HG03469 (cell line): ENCODE measurements around the gene SEPTIN8.

Experiments used
- ATAC-seq: cut with Tn5 transposase; IDR thresholded peaks from one replicate; pipeline ENCODE4 v1.9.1; 2021; ENCODE audit warnings: mild to moderate bottlenecking, moderate library complexity, moderate number of reproducible peaks; ENCODE audit not compliant: unreplicated experiment

The SEPTIN8 gene

GRCh38 chr5:132751971-132752580 lies 25.0 kb downstream of the SEPTIN8 start:
- ATAC-seq, result no peak

DNA sequence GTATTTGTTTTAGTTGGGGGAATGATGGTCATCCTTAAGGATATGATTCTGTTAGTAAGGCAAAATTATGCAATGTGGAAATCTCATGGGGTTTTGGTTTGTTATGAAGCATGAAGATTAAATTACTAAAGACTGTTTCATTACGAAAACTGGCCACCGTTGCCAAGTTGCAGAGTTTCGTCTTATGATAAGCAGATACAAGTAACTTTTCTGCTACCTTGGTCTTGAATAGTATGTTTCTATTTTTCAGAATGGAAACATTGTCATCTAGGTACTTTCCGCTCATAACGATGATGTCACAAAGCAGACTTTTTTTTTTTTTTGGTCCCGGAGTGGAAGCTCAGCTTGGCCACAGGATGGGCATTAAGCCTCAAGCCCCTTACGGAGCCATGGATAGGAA lies 25.6 kb downstream of the SEPTIN8 start:
- no peak for ATAC-seq

- no peak for ATAC-seq
These were observed 26.4 kb downstream of the SEPTIN8 start for GRCh38 chr5:132750471-132751230.

DNA sequence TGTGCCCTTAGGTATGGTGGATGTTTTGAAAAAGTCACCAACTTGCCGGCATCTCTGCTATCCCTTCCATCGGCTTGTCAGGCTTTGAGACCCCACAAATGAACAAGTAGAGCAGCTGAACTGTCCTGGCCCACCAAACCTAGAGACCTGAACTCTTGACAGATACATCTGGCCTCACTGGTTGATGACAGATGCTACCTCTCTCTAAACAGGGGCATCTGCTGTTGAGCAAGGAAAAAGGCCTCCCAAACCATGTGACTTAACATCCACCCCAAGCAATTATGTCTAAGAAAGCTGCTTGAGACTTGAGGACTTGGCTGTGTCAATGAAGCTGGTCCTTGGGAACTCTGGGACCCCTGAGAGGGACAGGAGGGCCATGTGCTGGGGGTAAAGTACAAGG lies 27.5 kb downstream of the SEPTIN8 start:
- ATAC-seq, result no peak

- ATAC-seq, result no peak
These were observed 28.5 kb downstream of the SEPTIN8 start for GRCh38 chr5:132748522-132749000.

GRCh38 chr5:132747616-132748440 lies 29.2 kb downstream of the SEPTIN8 start:
- no peak for ATAC-seq

DNA sequence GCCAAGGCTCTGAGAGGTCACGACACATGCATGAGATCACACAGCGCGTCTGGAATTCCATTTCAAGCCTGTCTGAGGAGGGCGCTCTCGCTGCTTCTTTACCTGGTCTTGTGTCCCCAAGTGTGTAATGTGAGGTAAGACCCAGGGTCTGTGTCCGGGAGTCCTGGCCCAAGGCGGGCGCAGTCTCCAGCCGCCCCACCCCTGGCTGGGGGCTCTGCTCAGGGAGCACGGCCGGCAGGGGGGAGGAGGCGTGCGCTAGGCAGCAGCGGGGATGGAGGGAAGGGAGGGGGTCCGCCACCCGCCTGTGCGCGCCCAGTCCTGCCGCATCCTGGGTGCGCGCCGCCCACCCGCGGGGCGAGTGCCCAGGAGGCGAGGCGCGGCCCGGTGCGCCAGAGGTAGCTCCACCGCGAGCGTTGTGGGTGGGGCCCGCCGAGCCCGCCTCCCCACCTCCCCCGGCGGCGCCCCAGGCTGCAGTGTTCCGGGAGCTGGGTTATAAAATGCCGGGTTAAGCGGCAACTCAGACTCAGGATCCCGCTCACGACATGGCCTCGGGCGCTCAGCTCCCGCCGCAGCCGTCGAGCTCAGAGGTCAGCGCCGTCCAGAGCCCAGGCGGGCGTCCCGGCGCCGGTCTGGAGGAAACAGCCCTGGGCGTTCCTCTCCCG lies 30.0 kb downstream of the SEPTIN8 start, which contains the start of gene CCNI2:
TSS of gene CCNI2 (plus strand) at position 473 of the 662 bp plus-strand sequence. CDS start at position 543, 70 bp downstream.
- no peak for ATAC-seq

- ATAC-seq, result no peak
These were observed 30.5 kb downstream of the SEPTIN8 start for GRCh38 chr5:132746592-132746953.

GRCh38 chr5:132744659-132745058 lies 32.4 kb downstream of the SEPTIN8 start:
- ATAC-seq, result no peak

GRCh38 chr5:132742626-132743025 lies 34.4 kb downstream of the SEPTIN8 start:
- ATAC-seq, result no peak

- ATAC-seq, result no peak
These were observed 34.9 kb downstream of the SEPTIN8 start for GRCh38 chr5:132742158-132742557.

DNA sequence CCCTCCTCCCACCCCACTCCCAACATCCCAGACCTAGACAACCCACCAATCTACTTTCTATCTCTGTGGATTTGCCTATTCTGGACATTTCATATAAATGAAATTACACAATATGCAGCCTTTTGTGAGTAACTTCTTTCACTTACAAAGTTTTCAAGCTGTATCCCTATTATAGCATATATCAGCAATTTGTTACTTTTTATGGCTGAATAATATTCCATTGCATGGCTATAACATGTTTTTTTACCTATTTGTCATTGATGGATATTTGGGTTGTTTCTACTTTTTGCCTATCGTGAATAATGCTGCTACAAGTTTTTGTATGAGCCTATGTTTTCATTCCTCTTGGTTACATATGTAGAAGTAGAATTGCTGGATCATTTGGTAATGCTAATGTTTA lies 37.8 kb downstream of the SEPTIN8 start:
- ATAC-seq, result no peak

- no peak for ATAC-seq
These were observed 38.9 kb downstream of the SEPTIN8 start for GRCh38 chr5:132737982-132738681.

DNA sequence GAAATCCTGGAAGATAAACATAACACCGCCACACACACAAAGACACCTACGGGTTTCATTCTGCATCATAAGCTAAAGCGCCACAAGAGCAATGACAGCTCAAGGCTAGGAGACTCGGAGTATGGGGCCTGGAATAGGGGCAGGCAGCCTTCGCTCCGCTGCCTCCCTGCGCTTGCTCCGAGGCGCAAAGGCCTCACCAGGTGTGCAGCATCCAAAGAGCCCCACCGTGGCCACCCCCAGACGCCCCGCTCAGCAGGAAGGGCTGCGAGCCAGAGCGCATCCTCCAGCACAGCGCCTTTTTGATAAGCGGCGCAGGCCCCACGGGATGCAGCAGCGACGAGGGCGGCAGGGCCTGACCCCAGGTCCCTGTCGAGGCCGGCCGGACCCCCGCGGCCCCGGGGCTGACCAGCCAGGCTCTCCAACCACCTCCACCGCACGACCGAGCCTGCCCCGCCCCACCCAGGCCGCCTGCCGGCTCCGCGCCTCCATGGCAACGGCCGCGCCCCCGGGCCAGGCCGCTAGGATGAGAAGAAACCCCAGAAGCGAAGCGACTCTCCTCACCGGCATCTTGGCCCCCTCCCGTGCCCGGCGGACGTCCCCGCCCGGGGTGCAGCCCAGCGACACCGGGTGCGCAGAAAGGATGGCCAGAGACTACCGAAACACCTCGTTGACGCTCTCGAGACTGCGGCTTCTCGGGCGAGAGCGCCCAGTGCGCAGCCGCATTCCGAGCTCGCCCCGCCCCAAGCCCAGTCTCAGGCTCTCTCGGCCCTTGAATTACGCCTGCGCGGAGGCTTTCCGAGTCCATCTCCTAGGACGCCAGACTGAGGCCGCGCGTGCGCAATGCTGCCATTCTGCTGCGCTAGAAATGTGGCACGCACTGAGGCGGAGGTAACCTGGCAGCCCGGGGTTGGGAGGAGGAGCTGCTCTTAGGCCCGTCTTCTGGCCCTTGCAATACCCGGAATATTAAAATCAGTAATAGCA lies 39.9 kb downstream of the SEPTIN8 start, which contains the start of gene KIF3A:
TSS of gene KIF3A (minus strand) at position 694 of the 981 bp plus-strand sequence. CDS start at position 567, 127 bp downstream.
- peak; percentile 82 for ATAC-seq

DNA sequence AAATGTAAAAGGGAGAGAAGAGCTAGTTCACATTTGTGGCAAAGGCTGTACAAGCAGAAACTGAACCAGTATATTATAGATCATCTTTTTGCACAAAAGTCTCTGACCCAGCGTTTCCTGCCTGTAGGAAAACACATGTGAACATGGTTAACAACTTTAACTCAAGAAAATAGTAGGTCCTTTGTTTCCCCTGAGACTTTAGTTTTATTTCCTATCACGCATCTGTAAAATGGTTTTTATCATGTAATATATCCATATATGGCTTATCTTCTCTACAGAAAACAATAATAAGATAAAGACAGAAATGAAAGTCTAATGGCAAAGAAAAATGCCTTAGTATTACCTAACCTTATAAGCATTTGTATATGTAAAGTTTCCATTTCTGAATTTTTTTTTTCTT lies 42.4 kb downstream of the SEPTIN8 start:
- ATAC-seq, result no peak

DNA sequence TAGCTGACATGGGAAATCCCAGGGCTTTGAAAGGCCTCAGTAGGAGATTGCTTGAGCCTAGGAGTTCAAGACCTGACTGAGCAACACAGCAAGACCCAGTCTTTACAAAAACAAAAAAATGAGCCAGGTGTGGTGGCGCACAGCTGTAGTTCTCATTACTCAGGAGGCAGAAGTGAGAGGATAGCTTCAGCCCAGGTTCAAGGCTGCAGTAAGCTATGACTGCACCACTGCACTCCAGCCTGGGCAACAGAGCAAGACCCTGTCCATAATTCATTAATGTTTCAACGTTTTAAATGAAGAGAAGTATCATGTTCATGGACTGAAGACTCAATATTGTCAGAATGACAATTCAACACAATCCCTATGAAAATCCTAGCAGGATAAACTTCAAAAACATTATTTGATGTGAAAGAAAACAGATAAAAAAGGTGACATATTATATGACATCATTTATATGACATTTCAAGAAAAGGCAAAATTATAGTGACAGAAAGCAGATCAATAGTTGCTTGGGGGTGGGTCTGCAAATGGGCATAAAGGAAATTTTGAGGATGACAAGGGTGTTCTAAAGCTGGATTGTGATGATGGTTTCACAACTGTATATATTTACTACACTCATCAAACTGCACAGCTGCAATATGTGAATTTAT lies 43.4 kb downstream of the SEPTIN8 start:
- no peak for ATAC-seq

- no peak for ATAC-seq
These were observed 47.1 kb downstream of the SEPTIN8 start for GRCh38 chr5:132729896-132730295.

DNA sequence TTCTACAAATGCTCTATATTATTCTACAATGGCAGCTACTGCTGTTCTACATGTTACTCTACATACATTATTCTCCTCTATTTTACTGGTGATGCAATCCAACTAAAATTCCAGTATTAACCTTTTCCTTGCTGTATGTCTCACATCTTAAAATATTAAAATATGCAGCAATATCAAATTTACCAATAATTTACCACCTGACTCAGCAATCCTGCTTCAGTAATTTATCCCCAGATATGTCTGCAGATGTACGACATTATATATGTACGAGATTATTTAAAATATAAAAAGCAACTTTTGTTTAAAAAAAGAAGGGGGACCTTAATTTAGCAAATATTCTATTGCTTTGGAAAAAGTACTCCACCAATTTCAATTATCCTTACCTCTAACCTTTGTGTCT lies 51.3 kb downstream of the SEPTIN8 start:
- ATAC-seq, result no peak
